Testis (tissue), 2 donors: Measurements from ENCODE around the gene CST1.

Source experiments
- CTCF ChIP-seq, 3 experiments: fragments of 450-650 bp in 2 of 3; fragments of 200-600 bp in 1 of 3; sonication (generic) in 1 of 3; IDR thresholded peaks; one replicate each; pipeline ENCODE4 v1.5.1; 2016 to 2019; ENCODE audit warnings: antibody characterized with exemption in 3 of 3, mild to moderate bottlenecking in 2 of 3, moderate library complexity in 1 of 3
- POLR2A ChIP-seq: fragments of 450-650 bp; IDR thresholded peaks from one replicate; pipeline ENCODE4 v1.6.1; 2017; ENCODE audit warnings: antibody characterized with exemption, mild to moderate bottlenecking, moderate library complexity

DNA sequence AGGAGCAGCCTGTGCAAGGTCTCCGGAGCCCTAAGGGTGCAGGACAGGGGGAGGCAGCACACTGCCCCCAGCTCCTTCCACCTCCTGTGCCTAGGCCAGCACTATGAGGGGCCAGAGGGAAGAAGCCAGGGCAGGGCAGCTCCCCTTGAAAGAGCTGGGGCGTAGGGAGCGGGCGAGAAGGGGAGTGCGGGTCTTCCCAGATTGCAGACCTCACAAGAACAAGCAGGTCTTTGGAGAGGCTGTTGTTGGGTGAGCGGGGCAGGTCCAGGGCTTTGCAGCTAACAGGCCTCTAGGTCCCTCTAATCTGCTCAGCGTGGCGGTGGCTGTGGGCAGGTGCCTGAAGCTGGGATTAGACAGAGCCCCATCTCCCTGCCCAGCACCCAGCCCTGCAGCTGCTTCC, 22.4 kb upstream of the CST1 start:
- TF ChIP-seq POLR2A (no peak), CTCF (IDR thresholded peaks at IDR 0.05) (no peak)
